ENCODE measurements around the gene WNT9A. TPM values are rescaled to one million over a fixed set of nuclear protein-coding genes. Genes with fewer than 3 reads are reported as not detected.

Gene WNT9A
- total RNA-seq, 1 experiment from 2014 or later, result 0.24 TPM

GRCh38 chr1:227920896-227921295, 26.8 kb downstream of the WNT9A start:
- DNase-seq, result no peak
- H3K9me3 Mint-ChIP-seq (ENCODE audit: low read depth, unreplicated experiment), result no peaks in the 10 kb centered on the region
- no peaks in the 10 kb centered on the region for H3K36me3 Mint-ChIP-seq (ENCODE audit: insufficient read depth, unreplicated experiment)
- H3K27me3 Mint-ChIP-seq (ENCODE audit: unreplicated experiment), result peaks cover 36% of the 10 kb centered on the region
- H3K4me3 Mint-ChIP-seq (ENCODE audit: low read depth, unreplicated experiment), result no peak overlapping the region
- H3K27ac Mint-ChIP-seq (ENCODE audit: unreplicated experiment), result no peak overlapping the region
- no TSS peak for BruUV-seq (replicated peaks)
- TF ChIP-seq, protein P1, sequence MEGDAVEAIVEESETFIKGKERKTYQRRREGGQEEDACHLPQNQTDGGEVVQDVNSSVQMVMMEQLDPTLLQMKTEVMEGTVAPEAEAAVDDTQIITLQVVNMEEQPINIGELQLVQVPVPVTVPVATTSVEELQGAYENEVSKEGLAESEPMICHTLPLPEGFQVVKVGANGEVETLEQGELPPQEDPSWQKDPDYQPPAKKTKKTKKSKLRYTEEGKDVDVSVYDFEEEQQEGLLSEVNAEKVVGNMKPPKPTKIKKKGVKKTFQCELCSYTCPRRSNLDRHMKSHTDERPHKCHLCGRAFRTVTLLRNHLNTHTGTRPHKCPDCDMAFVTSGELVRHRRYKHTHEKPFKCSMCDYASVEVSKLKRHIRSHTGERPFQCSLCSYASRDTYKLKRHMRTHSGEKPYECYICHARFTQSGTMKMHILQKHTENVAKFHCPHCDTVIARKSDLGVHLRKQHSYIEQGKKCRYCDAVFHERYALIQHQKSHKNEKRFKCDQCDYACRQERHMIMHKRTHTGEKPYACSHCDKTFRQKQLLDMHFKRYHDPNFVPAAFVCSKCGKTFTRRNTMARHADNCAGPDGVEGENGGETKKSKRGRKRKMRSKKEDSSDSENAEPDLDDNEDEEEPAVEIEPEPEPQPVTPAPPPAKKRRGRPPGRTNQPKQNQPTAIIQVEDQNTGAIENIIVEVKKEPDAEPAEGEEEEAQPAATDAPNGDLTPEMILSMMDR (IDR thresholded peaks at IDR 0.05; ENCODE audit: unreplicated experiment), result no peak
- no peaks in the 10 kb centered on the region for H3K4me1 Mint-ChIP-seq (ENCODE audit: low read depth, unreplicated experiment)
- intact Hi-C loops (cut with micrococcal nuclease; ENCODE audit: unreplicated experiment), result no loop called here
- CTCF ChIA-PET, result interaction anchor here (0.6 kb wide), 1 partner anchor 342 kb away, joined by 4 read pairs; no protein-coding TSS in a partner anchor

DNA sequence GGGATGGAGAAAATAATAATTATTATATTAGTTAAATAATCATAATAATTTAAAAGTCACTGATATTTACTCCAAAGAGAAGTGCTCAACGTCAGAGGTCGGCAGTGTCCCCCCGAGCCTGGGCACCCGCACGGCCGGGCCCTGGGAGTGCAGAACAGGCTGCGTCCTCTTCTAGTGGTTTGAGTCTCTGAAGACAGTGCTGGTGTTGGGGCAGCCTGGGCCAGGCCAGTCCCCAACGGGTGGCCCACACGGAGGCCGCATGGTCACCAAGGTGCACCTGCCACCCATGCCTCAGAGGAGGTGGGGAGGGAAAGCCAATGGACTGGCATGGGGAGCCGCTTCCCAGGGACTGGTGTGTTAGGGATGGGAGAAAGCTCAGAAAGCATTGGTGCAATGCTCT, 27.3 kb downstream of the WNT9A start:
- no peaks in the 10 kb centered on the region for H3K36me3 Mint-ChIP-seq (ENCODE audit: insufficient read depth, unreplicated experiment)
- H3K4me3 Mint-ChIP-seq (ENCODE audit: low read depth, unreplicated experiment), result no peak overlapping the region
- intact Hi-C loops (cut with micrococcal nuclease; ENCODE audit: unreplicated experiment), result no loop called here
- H3K9me3 Mint-ChIP-seq (ENCODE audit: low read depth, unreplicated experiment), result no peaks in the 10 kb centered on the region
- peaks cover 38% of the 10 kb centered on the region for H3K27me3 Mint-ChIP-seq (ENCODE audit: unreplicated experiment)
- no peak for DNase-seq
- no peaks in the 10 kb centered on the region for H3K4me1 Mint-ChIP-seq (ENCODE audit: low read depth, unreplicated experiment)
- no peak overlapping the region for H3K27ac Mint-ChIP-seq (ENCODE audit: unreplicated experiment)
- CTCF ChIA-PET, result no interaction called here
- TF ChIP-seq, protein P1 (IDR thresholded peaks at IDR 0.05; ENCODE audit: unreplicated experiment), result no peak
- BruUV-seq (replicated peaks), result no TSS peak

DNA sequence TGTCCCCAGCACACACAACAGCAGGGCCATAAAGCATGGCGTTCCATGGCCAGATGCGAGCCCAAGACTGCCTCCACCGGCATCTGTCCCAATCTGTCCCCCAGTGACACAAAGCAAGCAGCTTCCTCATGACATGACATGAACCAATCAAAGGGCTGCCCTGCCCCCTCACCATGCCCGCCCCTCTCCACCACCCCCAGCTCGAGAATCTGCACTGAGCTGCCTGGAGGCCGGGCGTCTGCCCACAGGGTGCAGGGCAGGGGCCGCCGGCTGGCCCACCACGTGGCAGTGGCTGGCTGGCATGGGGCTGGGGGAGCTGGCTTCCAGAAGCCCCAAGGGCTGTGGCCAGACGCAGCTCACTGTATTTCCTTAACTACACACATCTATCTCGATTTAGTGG, 27.8 kb downstream of the WNT9A start:
- DNase-seq, result no peak
- no TSS peak for BruUV-seq (replicated peaks)
- CTCF ChIA-PET, result no interaction called here
- H3K27me3 Mint-ChIP-seq (ENCODE audit: unreplicated experiment), result peaks cover 44% of the 10 kb centered on the region
- TF ChIP-seq, protein P1 (IDR thresholded peaks at IDR 0.05; ENCODE audit: unreplicated experiment), result no peak
- no peaks in the 10 kb centered on the region for H3K4me1 Mint-ChIP-seq (ENCODE audit: low read depth, unreplicated experiment)
- intact Hi-C loops (cut with micrococcal nuclease; ENCODE audit: unreplicated experiment), result no loop called here
- H3K4me3 Mint-ChIP-seq (ENCODE audit: low read depth, unreplicated experiment), result no peak overlapping the region
- H3K36me3 Mint-ChIP-seq (ENCODE audit: insufficient read depth, unreplicated experiment), result no peaks in the 10 kb centered on the region
- H3K9me3 Mint-ChIP-seq (ENCODE audit: low read depth, unreplicated experiment), result no peaks in the 10 kb centered on the region
- H3K27ac Mint-ChIP-seq (ENCODE audit: unreplicated experiment), result no peak overlapping the region

DNA sequence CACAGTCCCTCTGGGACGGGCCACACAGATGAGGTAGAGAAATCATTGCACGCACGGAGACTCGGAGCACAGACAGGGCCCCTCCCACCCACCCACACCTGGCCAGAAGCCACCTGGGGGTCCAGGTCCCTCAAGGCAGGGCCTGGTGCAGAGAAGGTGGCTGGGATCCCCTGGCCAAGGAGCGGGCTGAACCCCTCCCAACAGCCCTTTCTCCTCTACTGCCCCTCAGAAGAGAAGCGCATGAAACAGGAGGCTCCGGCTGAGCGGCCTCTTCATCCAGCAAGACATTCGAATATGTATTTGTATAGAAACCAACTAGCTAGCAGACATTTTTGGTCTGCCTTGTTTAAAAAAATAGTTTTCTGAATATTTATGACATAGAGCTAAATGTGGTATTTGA, 29.0 kb downstream of the WNT9A start:
- TF ChIP-seq, protein P1 (IDR thresholded peaks at IDR 0.05; ENCODE audit: unreplicated experiment), result no peak
- Mint-ChIP-seq H3K4me1 (ENCODE audit: low read depth, unreplicated experiment) (no peaks in the 10 kb centered on the region), H3K36me3 (ENCODE audit: insufficient read depth, unreplicated experiment) (no peaks in the 10 kb centered on the region), H3K9me3 (ENCODE audit: low read depth, unreplicated experiment) (no peaks in the 10 kb centered on the region), H3K27me3 (ENCODE audit: unreplicated experiment) (peaks cover 49% of the 10 kb centered on the region), H3K4me3 (ENCODE audit: low read depth, unreplicated experiment) (no peak overlapping the region), H3K27ac (ENCODE audit: unreplicated experiment) (no peak overlapping the region)
- intact Hi-C loops (cut with micrococcal nuclease; ENCODE audit: unreplicated experiment), result no loop called here
- BruUV-seq (replicated peaks), result no TSS peak
- CTCF ChIA-PET, result interaction anchor here (0.5 to 0.6 kb wide), 3 partner anchors 30 to 1058 kb away, joined by 3 read pairs; no protein-coding TSS in a partner anchor
- DNase-seq, result no peak
